BLaER1 (cell line): ENCODE measurements around the gene ANKRD50.

ENCODE experiments used
- H3K27ac ChIP-seq: shearing (Covaris generic); formaldehyde crosslinking; 2 replicates; pipeline ENCODE4 v1.8.1; 2022
- H3K27me3 ChIP-seq: shearing (Covaris generic); formaldehyde crosslinking; 2 replicates; pipeline ENCODE4 v1.8.1; 2022
- H3K36me3 ChIP-seq: shearing (Covaris generic); formaldehyde crosslinking; 2 replicates; pipeline ENCODE4 v1.8.1; 2022
- H3K4me1 ChIP-seq: shearing (Covaris generic); formaldehyde crosslinking; 2 replicates; pipeline ENCODE4 v1.8.1; 2022
- H3K4me2 ChIP-seq: shearing (Covaris generic); formaldehyde crosslinking; 2 replicates; pipeline ENCODE4 v1.8.1; 2022
- H3K4me3 ChIP-seq: shearing (Covaris generic); formaldehyde crosslinking; 2 replicates; pipeline ENCODE4 v1.8.1; 2022
- H3K9ac ChIP-seq: shearing (Covaris generic); formaldehyde crosslinking; 2 replicates; pipeline ENCODE4 v1.8.1; 2022
- H3K9me3 ChIP-seq: shearing (Covaris generic); formaldehyde crosslinking; 2 replicates; pipeline ENCODE4 v1.8.1; 2022
- H4K20me1 ChIP-seq: shearing (Covaris generic); formaldehyde crosslinking; 2 replicates; pipeline ENCODE4 v1.8.1; 2022
- Cebpa-rat ChIP-seq: shearing (Covaris generic); IDR thresholded peaks from 2 replicates; pipeline ENCODE4 v1.8.1; 2022

Gene ANKRD50

DNA sequence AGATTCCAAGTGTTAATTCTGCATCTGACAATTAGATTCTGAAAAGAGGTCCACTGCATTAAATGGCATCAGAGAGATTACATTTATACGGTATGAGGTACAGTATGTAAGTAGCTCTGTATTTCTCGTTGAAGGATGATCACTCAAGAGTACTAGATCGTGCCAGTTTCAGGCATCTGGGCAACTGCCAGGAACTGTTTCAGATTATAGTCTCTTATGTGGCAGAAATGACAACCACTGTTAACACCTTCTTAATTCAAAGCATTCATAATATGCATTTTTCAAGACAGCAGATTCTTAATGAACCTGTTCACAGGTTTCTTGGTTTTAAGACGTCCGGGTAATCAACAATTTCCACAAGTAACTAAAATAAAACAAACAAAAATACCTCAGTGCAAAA, 1.6 kb downstream of the ANKRD50 start:
- Histone ChIP-seq H4K20me1 (peaks cover 60% of the 10 kb centered on the region), H3K9ac (peak overlapping the region; percentile 94), H3K9me3 (no peaks in the 10 kb centered on the region), H3K36me3 (peaks cover 4% of the 10 kb centered on the region), H3K4me3 (peak overlapping the region; percentile 94), H3K27ac (peak overlapping the region; percentile 97), H3K4me1 (peaks cover 41% of the 10 kb centered on the region), H3K27me3 (no peaks in the 10 kb centered on the region), H3K4me2 (peak overlapping the region; percentile 79)
- TF ChIP-seq Cebpa-rat: no peak

GRCh38 chr4:124710015-124710741, 2.4 kb downstream of the ANKRD50 start:
- Histone ChIP-seq H4K20me1 (peaks cover 65% of the 10 kb centered on the region), H3K27me3 (no peaks in the 10 kb centered on the region), H3K4me1 (peaks cover 41% of the 10 kb centered on the region), H3K4me2 (peak overlapping the region; percentile 79), H3K4me3 (peak overlapping the region; percentile 94), H3K27ac (no peak overlapping the region), H3K9me3 (no peaks in the 10 kb centered on the region), H3K36me3 (peaks cover 9% of the 10 kb centered on the region), H3K9ac (peak overlapping the region; percentile 94)
- TF ChIP-seq Cebpa-rat: no peak

GRCh38 chr4:124708517-124709300, 3.8 kb downstream of the ANKRD50 start:
- H4K20me1 ChIP-seq: peaks cover 79% of the 10 kb centered on the region
- no peak for TF ChIP-seq Cebpa-rat
- H3K36me3 ChIP-seq: peaks cover 20% of the 10 kb centered on the region
- peak overlapping the region; percentile 79 for H3K4me2 ChIP-seq
- H3K9ac ChIP-seq: no peak overlapping the region
- H3K9me3 ChIP-seq: no peaks in the 10 kb centered on the region; the same call in 1 of the 2 replicates
- H3K4me3 ChIP-seq: peak overlapping the region; percentile 94; the same call in 1 of the 2 replicates
- no peak overlapping the region for H3K27ac ChIP-seq
- peaks cover 38% of the 10 kb centered on the region for H3K4me1 ChIP-seq
- no peaks in the 10 kb centered on the region for H3K27me3 ChIP-seq

GRCh38 chr4:124705393-124705792, 7.1 kb downstream of the ANKRD50 start:
- Histone ChIP-seq H3K4me3 (no peak overlapping the region), H3K4me1 (peaks cover 31% of the 10 kb centered on the region), H3K4me2 (no peak overlapping the region), H4K20me1 (peaks cover 76% of the 10 kb centered on the region), H3K36me3 (peaks cover 36% of the 10 kb centered on the region), H3K9ac (no peak overlapping the region), H3K27me3 (no peaks in the 10 kb centered on the region), H3K9me3 (peaks cover 5% of the 10 kb centered on the region), H3K27ac (no peak overlapping the region)
- TF ChIP-seq Cebpa-rat: no peak

- Histone ChIP-seq H3K4me3 (no peak overlapping the region), H3K4me2 (no peak overlapping the region), H3K9me3 (peaks cover 5% of the 10 kb centered on the region), H3K36me3 (peaks cover 47% of the 10 kb centered on the region), H3K4me1 (peaks cover 9% of the 10 kb centered on the region), H3K27me3 (no peaks in the 10 kb centered on the region), H3K27ac (no peak overlapping the region), H3K9ac (no peak overlapping the region), H4K20me1 (peaks cover 53% of the 10 kb centered on the region)
- no peak for TF ChIP-seq Cebpa-rat
Observed at GRCh38 chr4:124703154-124703553, 9.4 kb downstream of the ANKRD50 start.

DNA sequence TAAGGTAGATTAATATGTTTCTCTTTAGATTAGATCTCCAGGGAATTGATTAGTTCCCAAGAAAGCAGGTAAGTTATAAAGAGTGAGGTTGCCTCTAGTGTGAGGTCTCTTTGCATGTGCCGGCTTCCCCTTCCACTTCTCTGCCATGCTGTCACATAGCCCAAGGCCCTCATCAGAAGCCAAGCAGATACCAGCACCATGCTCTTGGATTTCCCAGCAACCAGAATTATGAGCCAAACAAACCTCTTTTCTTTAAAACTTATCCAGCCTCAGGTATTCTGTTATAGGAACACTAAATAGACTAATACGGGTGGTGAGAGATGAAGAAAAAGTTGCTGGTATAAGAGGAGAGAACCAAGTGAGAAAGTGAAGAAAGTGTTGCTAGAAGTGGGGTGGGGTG, 15.1 kb downstream of the ANKRD50 start:
- Histone ChIP-seq H3K4me2 (no peak overlapping the region), H3K4me1 (no peaks in the 10 kb centered on the region), H3K9me3 (peaks cover 33% of the 10 kb centered on the region), H3K9ac (no peak overlapping the region), H3K27ac (no peak overlapping the region), H3K27me3 (no peaks in the 10 kb centered on the region), H3K36me3 (peaks cover 50% of the 10 kb centered on the region), H3K4me3 (no peak overlapping the region), H4K20me1 (peaks cover 18% of the 10 kb centered on the region; the same call in 1 of the 2 replicates)
- no peak for TF ChIP-seq Cebpa-rat

- H3K4me3 ChIP-seq: no peak overlapping the region
- TF ChIP-seq Cebpa-rat: no peak
- no peaks in the 10 kb centered on the region for H3K27me3 ChIP-seq
- no peak overlapping the region for H3K9ac ChIP-seq
- H3K9me3 ChIP-seq: peaks cover 40% of the 10 kb centered on the region
- H3K4me2 ChIP-seq: no peak overlapping the region
- peaks cover 17% of the 10 kb centered on the region; the same call in 1 of the 2 replicates for H4K20me1 ChIP-seq
- H3K4me1 ChIP-seq: no peaks in the 10 kb centered on the region
- no peak overlapping the region for H3K27ac ChIP-seq
- H3K36me3 ChIP-seq: peaks cover 58% of the 10 kb centered on the region
Observed at GRCh38 chr4:124696182-124696581, 16.4 kb downstream of the ANKRD50 start.

DNA sequence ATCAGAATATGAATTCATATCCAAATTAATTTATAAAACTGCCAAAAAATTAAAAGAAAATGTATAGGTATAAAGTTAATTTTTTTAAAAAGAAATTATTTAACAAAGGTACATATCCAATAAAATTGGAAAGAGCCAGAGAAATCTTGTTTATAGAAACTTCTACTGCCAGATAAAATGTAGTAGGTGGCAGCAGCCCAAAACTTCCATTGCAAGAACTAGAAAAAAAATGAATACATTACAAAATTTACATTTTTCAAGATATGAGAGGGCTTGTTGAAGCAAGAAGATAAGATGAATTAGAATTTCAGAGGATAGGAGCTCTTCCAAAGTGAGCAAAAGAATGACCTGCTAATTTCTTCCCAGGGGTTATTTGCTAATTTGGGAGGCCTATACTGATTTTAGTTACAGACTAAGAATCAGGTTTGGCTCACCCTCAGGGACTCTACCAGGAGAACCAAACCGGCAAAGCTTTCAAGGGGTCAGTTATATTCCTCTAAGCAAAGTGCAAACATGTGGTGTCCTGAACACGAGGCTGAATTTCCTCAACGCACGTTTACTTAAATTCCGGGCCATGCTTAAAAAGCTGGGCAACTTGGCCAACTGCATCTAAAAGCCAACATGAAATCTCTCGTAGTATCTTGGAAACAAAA, 17.5 kb downstream of the ANKRD50 start:
- Histone ChIP-seq H3K9ac (no peak overlapping the region), H3K36me3 (peaks cover 54% of the 10 kb centered on the region), H3K4me3 (no peak overlapping the region), H3K4me1 (no peaks in the 10 kb centered on the region), H3K27me3 (no peaks in the 10 kb centered on the region), H4K20me1 (peaks cover 17% of the 10 kb centered on the region; the same call in 1 of the 2 replicates), H3K4me2 (no peak overlapping the region), H3K9me3 (peaks cover 35% of the 10 kb centered on the region), H3K27ac (no peak overlapping the region)
- TF ChIP-seq Cebpa-rat: no peak

GRCh38 chr4:124694306-124694705, 18.2 kb downstream of the ANKRD50 start:
- Histone ChIP-seq H3K27ac (no peak overlapping the region), H3K36me3 (peaks cover 56% of the 10 kb centered on the region), H4K20me1 (peaks cover 17% of the 10 kb centered on the region; the same call in 1 of the 2 replicates), H3K4me3 (no peak overlapping the region), H3K27me3 (no peaks in the 10 kb centered on the region), H3K4me2 (no peak overlapping the region), H3K9me3 (peaks cover 38% of the 10 kb centered on the region), H3K4me1 (no peaks in the 10 kb centered on the region), H3K9ac (no peak overlapping the region)
- no peak for TF ChIP-seq Cebpa-rat
